WTC11 (cell line): Measurements from ENCODE around the gene SLC25A30. TPM values are rescaled to one million over a fixed set of nuclear protein-coding genes. Genes with fewer than 3 reads are reported as not detected.

Experiments used
- ATAC-seq: fragments of 200-7000 bp; cut with Tn5 transposase; 2 replicates; pipeline ENCODE4 v1.10.0; 2021; ENCODE audit warnings: mild to moderate bottlenecking, moderate library complexity
- CTCF ChIA-PET: fragments of 300-600 bp; sonication (Branson Sonifier 250); formaldehyde crosslinking; loops from one replicate; lab custom pipeline; 2021; ENCODE audit warnings: antibody characterized with exemption; lab: Charles Lee
- POLR2A ChIA-PET: fragments of 350-600 bp; sonication (Branson Sonifier 250); formaldehyde crosslinking; loops from one replicate; lab custom pipeline; 2021; ENCODE audit warnings: antibody characterized with exemption; lab: Charles Lee
- DNase-seq: peaks from one replicate; pipeline ENCODE4 v3.0.0; 2021; ENCODE audit warnings: low spot score
- H3K27ac Mint-ChIP-seq: 2 replicates; pipeline ENCODE4 v1.8.0; 2021; ENCODE audit warnings: mixed read lengths
- H3K27me3 Mint-ChIP-seq: 2 replicates; pipeline ENCODE4 v1.8.0; 2021; ENCODE audit warnings: low read depth, mild to moderate bottlenecking, moderate library complexity, mixed read lengths
- H3K36me3 Mint-ChIP-seq: 2 replicates; pipeline ENCODE4 v1.8.0; 2021; ENCODE audit warnings: mixed read lengths
- H3K4me1 Mint-ChIP-seq: 2 replicates; pipeline ENCODE4 v1.8.0; 2022; ENCODE audit warnings: mixed read lengths
- H3K4me3 Mint-ChIP-seq: 2 replicates; pipeline ENCODE4 v1.8.0; 2021; ENCODE audit warnings: mild to moderate bottlenecking, moderate library complexity, mixed read lengths
- H3K9me3 Mint-ChIP-seq: 2 replicates; pipeline ENCODE4 v1.8.0; 2021; ENCODE audit warnings: mixed read lengths
- ETV6 ChIP-seq: sonication (generic); formaldehyde crosslinking; IDR thresholded peaks from 2 replicates; pipeline ENCODE4 v1.8.1; 2022; ENCODE audit warnings: mild to moderate bottlenecking, missing genetic modification reagents
- FOXK1 ChIP-seq: sonication (generic); formaldehyde crosslinking; IDR thresholded peaks from 2 replicates; pipeline ENCODE4 v1.8.0; 2022; ENCODE audit warnings: mild to moderate bottlenecking, moderate library complexity, missing genetic modification reagents
- GRHL2 ChIP-seq: fragments of 250-450 bp; sonication (Bioruptor Pico); IDR thresholded peaks from 2 replicates; pipeline ENCODE4 v1.8.0; 2022; ENCODE audit warnings: mild to moderate bottlenecking, moderate library complexity; ENCODE audit not compliant: insufficient replicate concordance, severe bottlenecking
- HMGA2 ChIP-seq: fragments of 250-450 bp; sonication (Bioruptor Pico); IDR thresholded peaks from 2 replicates; pipeline ENCODE4 v1.4.0; 2021; ENCODE audit warnings: mild to moderate bottlenecking, moderate library complexity
- JAZF1 ChIP-seq: fragments of 250-450 bp; sonication (Bioruptor Pico); IDR thresholded peaks from 2 replicates; pipeline ENCODE4 v1.9.0; 2021; ENCODE audit warnings: moderate library complexity, mild to moderate bottlenecking, inconsistent platforms
- MYBL2 ChIP-seq: sonication (generic); formaldehyde crosslinking; IDR thresholded peaks from 2 replicates; pipeline ENCODE4 v1.8.1; 2023; ENCODE audit warnings: mild to moderate bottlenecking, moderate library complexity, missing genetic modification reagents
- NR1H2 ChIP-seq: sonication (generic); formaldehyde crosslinking; IDR thresholded peaks from 2 replicates; pipeline ENCODE4 v1.9.0; 2021; ENCODE audit warnings: mild to moderate bottlenecking, moderate library complexity, missing genetic modification reagents
- OVOL2 ChIP-seq: fragments of 250-450 bp; sonication (Bioruptor Pico); IDR thresholded peaks from 2 replicates; pipeline ENCODE4 v1.9.0; 2021; ENCODE audit warnings: mild to moderate bottlenecking, borderline replicate concordance
- RORB ChIP-seq: fragments of 250-450 bp; sonication (Bioruptor Pico); IDR thresholded peaks from 2 replicates; pipeline ENCODE4 v1.9.0; 2021; ENCODE audit warnings: mild to moderate bottlenecking
- SMAD4 ChIP-seq: sonication (generic); formaldehyde crosslinking; IDR thresholded peaks from 2 replicates; pipeline ENCODE4 v1.8.0; 2022; ENCODE audit warnings: mild to moderate bottlenecking, missing genetic modification reagents
- SOX15 ChIP-seq: fragments of 250-450 bp; sonication (Bioruptor Pico); IDR thresholded peaks from 2 replicates; pipeline ENCODE4 v1.9.0; 2021; ENCODE audit warnings: mild to moderate bottlenecking
- ZNF121 ChIP-seq: sonication (generic); formaldehyde crosslinking; IDR thresholded peaks from 2 replicates; pipeline ENCODE4 v1.8.0; 2023; ENCODE audit warnings: missing genetic modification reagents
- ZNF138 ChIP-seq: sonication (generic); formaldehyde crosslinking; conservative IDR thresholded peaks from 2 replicates; pipeline ENCODE4 v1.8.1; 2022; ENCODE audit warnings: mild to moderate bottlenecking, moderate library complexity, missing genetic modification reagents
- ZNF396 ChIP-seq: fragments of 250-450 bp; sonication (Bioruptor Pico); IDR thresholded peaks from 2 replicates; pipeline ENCODE4 v1.8.0; 2021; ENCODE audit warnings: mild to moderate bottlenecking, moderate library complexity, borderline replicate concordance
- ZNF671 ChIP-seq: fragments of 250-450 bp; sonication (Bioruptor Pico); IDR thresholded peaks from 2 replicates; pipeline ENCODE4 v1.8.0; 2021; ENCODE audit warnings: mild to moderate bottlenecking
- total RNA-seq: library from RNA; stranded (reverse); gene quantifications from 3 replicates; pipeline ENCODE4 v1.2.3, GENCODE V29; 2021
- TF ChIP-seq, protein P1 (sequence below): sonication (generic); formaldehyde crosslinking; IDR thresholded peaks from 2 replicates; pipeline ENCODE4 v1.8.0; 2022; ENCODE audit warnings: mild to moderate bottlenecking, missing genetic modification reagents
- TF ChIP-seq, protein P2 (sequence below): fragments of 250-450 bp; sonication (Bioruptor Pico); IDR thresholded peaks from 2 replicates; pipeline ENCODE4 v1.9.0; 2021; ENCODE audit warnings: mild to moderate bottlenecking, borderline replicate concordance
- TF ChIP-seq, protein P3 (sequence below): fragments of 250-450 bp; sonication (Bioruptor Pico); conservative IDR thresholded peaks from 2 replicates; pipeline ENCODE4 v1.9.0; 2021; ENCODE audit warnings: mild to moderate bottlenecking
- TF ChIP-seq, protein P4 (sequence below): sonication (generic); formaldehyde crosslinking; conservative IDR thresholded peaks from 2 replicates; pipeline ENCODE4 v1.8.1; 2023; ENCODE audit warnings: mild to moderate bottlenecking, low read depth, missing genetic modification reagents, moderate library complexity
- TF ChIP-seq, protein P5 (sequence below): sonication (generic); formaldehyde crosslinking; IDR thresholded peaks from 2 replicates; pipeline ENCODE4 v1.8.0; 2023; ENCODE audit warnings: missing genetic modification reagents, mild to moderate bottlenecking, borderline replicate concordance

SLC25A30 gene
- total RNA-seq, 1 experiment from 2014 or later: 8.2 TPM

DNA sequence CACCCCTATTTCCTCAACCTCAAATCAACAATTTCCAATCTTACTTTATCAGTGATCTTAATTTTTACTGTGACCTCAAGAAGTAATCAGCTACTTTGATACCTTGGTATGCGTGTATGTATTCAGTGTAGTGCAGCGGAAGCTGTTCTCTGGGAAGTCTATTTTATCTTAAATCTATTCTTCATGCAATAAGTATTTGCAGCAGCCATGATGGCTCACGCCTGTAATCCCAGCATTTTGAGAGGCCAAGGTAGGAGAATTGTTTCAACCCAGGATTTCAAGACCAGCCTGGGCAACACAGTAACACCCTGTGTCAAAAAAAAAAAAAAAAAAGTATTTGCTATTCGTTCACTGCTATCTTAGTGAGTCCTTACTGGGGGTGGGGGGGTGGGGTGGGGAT lies 6.5 kb downstream of the SLC25A30 start:
- no peaks in the 10 kb centered on the region for H3K4me1 Mint-ChIP-seq
- CTCF ChIA-PET: no interaction called here
- no peaks in the 10 kb centered on the region for H3K9me3 Mint-ChIP-seq
- no peak overlapping the region for H3K4me3 Mint-ChIP-seq
- peaks cover under 1% of the 10 kb centered on the region; the same call in 1 of the 2 replicates for H3K27me3 Mint-ChIP-seq
- ATAC-seq (no peak), DNase-seq (no peak)
- POLR2A ChIA-PET: interaction anchor here (0.6 kb wide), 1 partner anchor 69 kb away, joined by 4 read pairs; no protein-coding TSS in a partner anchor
- TF ChIP-seq MYBL2: no peak
- TF ChIP-seq, protein P1, sequence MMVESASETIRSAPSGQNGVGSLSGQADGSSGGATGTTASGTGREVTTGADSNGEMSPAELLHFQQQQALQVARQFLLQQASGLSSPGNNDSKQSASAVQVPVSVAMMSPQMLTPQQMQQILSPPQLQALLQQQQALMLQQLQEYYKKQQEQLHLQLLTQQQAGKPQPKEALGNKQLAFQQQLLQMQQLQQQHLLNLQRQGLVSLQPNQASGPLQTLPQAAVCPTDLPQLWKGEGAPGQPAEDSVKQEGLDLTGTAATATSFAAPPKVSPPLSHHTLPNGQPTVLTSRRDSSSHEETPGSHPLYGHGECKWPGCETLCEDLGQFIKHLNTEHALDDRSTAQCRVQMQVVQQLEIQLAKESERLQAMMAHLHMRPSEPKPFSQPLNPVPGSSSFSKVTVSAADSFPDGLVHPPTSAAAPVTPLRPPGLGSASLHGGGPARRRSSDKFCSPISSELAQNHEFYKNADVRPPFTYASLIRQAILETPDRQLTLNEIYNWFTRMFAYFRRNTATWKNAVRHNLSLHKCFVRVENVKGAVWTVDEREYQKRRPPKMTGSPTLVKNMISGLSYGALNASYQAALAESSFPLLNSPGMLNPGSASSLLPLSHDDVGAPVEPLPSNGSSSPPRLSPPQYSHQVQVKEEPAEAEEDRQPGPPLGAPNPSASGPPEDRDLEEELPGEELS (CRISPR knock-in tag): no peak
- TF ChIP-seq SMAD4 (CRISPR knock-in tag): no peak
- no peak for TF ChIP-seq JAZF1 (CRISPR knock-in tag)
- no peak for TF ChIP-seq HMGA2 (CRISPR knock-in tag)
- no peak for TF ChIP-seq NR1H2 (CRISPR knock-in tag)
- TF ChIP-seq ETV6: no peak
- TF ChIP-seq RORB (CRISPR knock-in tag): no peak
- no peak for TF ChIP-seq ZNF138 (CRISPR knock-in tag)
- TF ChIP-seq, protein P2, sequence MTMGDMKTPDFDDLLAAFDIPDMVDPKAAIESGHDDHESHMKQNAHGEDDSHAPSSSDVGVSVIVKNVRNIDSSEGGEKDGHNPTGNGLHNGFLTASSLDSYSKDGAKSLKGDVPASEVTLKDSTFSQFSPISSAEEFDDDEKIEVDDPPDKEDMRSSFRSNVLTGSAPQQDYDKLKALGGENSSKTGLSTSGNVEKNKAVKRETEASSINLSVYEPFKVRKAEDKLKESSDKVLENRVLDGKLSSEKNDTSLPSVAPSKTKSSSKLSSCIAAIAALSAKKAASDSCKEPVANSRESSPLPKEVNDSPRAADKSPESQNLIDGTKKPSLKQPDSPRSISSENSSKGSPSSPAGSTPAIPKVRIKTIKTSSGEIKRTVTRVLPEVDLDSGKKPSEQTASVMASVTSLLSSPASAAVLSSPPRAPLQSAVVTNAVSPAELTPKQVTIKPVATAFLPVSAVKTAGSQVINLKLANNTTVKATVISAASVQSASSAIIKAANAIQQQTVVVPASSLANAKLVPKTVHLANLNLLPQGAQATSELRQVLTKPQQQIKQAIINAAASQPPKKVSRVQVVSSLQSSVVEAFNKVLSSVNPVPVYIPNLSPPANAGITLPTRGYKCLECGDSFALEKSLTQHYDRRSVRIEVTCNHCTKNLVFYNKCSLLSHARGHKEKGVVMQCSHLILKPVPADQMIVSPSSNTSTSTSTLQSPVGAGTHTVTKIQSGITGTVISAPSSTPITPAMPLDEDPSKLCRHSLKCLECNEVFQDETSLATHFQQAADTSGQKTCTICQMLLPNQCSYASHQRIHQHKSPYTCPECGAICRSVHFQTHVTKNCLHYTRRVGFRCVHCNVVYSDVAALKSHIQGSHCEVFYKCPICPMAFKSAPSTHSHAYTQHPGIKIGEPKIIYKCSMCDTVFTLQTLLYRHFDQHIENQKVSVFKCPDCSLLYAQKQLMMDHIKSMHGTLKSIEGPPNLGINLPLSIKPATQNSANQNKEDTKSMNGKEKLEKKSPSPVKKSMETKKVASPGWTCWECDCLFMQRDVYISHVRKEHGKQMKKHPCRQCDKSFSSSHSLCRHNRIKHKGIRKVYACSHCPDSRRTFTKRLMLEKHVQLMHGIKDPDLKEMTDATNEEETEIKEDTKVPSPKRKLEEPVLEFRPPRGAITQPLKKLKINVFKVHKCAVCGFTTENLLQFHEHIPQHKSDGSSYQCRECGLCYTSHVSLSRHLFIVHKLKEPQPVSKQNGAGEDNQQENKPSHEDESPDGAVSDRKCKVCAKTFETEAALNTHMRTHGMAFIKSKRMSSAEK: no peak
- no peak for TF ChIP-seq ZNF396 (CRISPR knock-in tag)
- no peak for TF ChIP-seq GRHL2 (CRISPR knock-in tag)
- TF ChIP-seq, protein P3, sequence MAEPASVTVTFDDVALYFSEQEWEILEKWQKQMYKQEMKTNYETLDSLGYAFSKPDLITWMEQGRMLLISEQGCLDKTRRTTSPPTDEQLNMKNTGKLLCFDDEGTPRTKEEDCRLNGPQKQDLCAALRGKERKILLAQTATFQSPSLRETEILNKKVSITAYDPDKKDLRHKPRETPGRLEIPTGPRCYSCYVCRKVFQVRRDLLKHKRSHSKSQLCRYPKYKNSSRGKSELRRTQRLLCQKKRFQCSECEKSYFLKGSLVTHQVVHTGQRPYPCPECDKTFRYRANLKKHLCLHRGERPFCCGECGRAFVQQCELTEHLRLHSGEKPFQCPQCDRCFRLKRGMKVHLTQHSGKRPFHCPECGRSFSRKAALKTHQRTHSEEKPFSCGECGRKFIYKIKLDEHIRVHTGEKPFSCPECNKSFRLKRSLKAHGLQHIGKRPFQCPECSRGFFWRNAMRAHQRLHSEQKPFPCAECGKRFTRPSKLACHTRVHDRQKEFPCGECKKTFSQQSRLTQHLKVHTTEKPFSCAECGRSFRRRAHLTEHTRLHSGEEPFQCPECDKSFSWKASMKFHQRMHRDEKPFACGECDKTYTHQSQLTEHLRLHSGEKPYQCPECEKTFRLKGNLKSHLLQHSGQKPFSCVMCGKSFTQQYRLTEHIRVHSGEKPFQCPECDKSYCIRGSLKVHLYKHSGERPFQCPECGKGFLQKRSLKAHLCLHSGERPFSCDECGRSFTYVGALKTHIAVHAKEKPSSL (CRISPR knock-in tag): no peak
- no peak for TF ChIP-seq ZNF671 (CRISPR knock-in tag)
- H3K36me3 Mint-ChIP-seq: peaks cover 13% of the 10 kb centered on the region
- H3K27ac Mint-ChIP-seq: no peak overlapping the region

DNA sequence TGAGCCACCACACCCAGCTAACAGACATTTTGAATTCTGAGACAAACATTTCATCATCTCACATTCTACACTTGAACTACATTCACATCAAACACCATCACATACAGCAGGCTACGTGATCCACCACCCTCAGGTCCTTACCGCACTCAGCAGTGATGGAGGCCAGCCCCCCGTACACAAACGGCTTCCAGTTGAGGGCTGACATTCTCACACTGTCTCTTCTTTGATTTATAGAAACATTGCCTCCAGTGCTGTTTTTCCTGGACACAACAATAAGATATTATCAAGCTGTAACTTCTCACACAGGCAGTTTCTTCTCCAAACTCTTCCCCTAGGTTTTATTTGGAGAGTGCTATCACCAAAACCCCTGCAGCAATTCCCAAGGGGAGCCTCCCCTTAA lies 7.0 kb downstream of the SLC25A30 start:
- ATAC-seq (no peak), DNase-seq (no peak)
- ChIA-PET CTCF (no interaction called here), POLR2A (no interaction called here)
- Mint-ChIP-seq H3K4me1 (no peaks in the 10 kb centered on the region), H3K9me3 (no peaks in the 10 kb centered on the region), H3K27me3 (no peaks in the 10 kb centered on the region), H3K4me3 (no peak overlapping the region), H3K36me3 (peaks cover 15% of the 10 kb centered on the region), H3K27ac (no peak overlapping the region)
- TF ChIP-seq ZNF121 (CRISPR knock-in tag) (no peak), JAZF1 (CRISPR knock-in tag) (no peak), SOX15 (no peak), OVOL2 (CRISPR knock-in tag) (no peak), ZNF671 (CRISPR knock-in tag) (no peak), FOXK1 (CRISPR knock-in tag) (no peak)
- TF ChIP-seq, protein P4, sequence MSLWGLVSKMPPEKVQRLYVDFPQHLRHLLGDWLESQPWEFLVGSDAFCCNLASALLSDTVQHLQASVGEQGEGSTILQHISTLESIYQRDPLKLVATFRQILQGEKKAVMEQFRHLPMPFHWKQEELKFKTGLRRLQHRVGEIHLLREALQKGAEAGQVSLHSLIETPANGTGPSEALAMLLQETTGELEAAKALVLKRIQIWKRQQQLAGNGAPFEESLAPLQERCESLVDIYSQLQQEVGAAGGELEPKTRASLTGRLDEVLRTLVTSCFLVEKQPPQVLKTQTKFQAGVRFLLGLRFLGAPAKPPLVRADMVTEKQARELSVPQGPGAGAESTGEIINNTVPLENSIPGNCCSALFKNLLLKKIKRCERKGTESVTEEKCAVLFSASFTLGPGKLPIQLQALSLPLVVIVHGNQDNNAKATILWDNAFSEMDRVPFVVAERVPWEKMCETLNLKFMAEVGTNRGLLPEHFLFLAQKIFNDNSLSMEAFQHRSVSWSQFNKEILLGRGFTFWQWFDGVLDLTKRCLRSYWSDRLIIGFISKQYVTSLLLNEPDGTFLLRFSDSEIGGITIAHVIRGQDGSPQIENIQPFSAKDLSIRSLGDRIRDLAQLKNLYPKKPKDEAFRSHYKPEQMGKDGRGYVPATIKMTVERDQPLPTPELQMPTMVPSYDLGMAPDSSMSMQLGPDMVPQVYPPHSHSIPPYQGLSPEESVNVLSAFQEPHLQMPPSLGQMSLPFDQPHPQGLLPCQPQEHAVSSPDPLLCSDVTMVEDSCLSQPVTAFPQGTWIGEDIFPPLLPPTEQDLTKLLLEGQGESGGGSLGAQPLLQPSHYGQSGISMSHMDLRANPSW (CRISPR knock-in tag): no peak
- TF ChIP-seq, protein P5, sequence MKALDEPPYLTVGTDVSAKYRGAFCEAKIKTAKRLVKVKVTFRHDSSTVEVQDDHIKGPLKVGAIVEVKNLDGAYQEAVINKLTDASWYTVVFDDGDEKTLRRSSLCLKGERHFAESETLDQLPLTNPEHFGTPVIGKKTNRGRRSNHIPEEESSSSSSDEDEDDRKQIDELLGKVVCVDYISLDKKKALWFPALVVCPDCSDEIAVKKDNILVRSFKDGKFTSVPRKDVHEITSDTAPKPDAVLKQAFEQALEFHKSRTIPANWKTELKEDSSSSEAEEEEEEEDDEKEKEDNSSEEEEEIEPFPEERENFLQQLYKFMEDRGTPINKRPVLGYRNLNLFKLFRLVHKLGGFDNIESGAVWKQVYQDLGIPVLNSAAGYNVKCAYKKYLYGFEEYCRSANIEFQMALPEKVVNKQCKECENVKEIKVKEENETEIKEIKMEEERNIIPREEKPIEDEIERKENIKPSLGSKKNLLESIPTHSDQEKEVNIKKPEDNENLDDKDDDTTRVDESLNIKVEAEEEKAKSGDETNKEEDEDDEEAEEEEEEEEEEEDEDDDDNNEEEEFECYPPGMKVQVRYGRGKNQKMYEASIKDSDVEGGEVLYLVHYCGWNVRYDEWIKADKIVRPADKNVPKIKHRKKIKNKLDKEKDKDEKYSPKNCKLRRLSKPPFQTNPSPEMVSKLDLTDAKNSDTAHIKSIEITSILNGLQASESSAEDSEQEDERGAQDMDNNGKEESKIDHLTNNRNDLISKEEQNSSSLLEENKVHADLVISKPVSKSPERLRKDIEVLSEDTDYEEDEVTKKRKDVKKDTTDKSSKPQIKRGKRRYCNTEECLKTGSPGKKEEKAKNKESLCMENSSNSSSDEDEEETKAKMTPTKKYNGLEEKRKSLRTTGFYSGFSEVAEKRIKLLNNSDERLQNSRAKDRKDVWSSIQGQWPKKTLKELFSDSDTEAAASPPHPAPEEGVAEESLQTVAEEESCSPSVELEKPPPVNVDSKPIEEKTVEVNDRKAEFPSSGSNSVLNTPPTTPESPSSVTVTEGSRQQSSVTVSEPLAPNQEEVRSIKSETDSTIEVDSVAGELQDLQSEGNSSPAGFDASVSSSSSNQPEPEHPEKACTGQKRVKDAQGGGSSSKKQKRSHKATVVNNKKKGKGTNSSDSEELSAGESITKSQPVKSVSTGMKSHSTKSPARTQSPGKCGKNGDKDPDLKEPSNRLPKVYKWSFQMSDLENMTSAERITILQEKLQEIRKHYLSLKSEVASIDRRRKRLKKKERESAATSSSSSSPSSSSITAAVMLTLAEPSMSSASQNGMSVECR (CRISPR knock-in tag): no peak
